ENCODE measurements around the gene TTC13.

TTC13 gene

GRCh38 chr1:230858236-230858820 lies 120.3 kb downstream of the TTC13 start:
- WGBS (ENCODE audit: insufficient coverage): no CpG with 5 or more reads among the region's 7 CpGs
- H3K27ac ChIP-seq (ENCODE audit: insufficient read depth in 1 of 2, low read depth in 1 of 2, low read length in 2 of 2, poor library complexity in 1 of 2, severe bottlenecking in 2 of 2): no peak overlapping the region
- H3K36me3 ChIP-seq (ENCODE audit: control insufficient read depth in 4 of 4, insufficient read depth in 4 of 4, low read length in 3 of 4): peaks cover 0 to 5% (median 0%) of the 10 kb centered on the region in 4 experiments
- POLR2A ChIA-PET: no interaction called here
- DNase-seq: no peak
- no peaks in the 10 kb centered on the region for H3K27me3 ChIP-seq (replicated peaks in 2 of 5; ENCODE audit: control insufficient read depth in 4 of 5, insufficient read depth in 5 of 5, low read length in 4 of 5)
- peaks cover 0 to 4% (median under 1%) of the 10 kb centered on the region in 4 experiments for H3K4me1 ChIP-seq (ENCODE audit: control extremely low read depth in 1 of 4, control insufficient read depth in 4 of 4, insufficient read depth in 4 of 4, low read length in 3 of 4)
- CTCF ChIA-PET: no interaction called here
- H3K9me3 ChIP-seq (ENCODE audit: control extremely low read depth in 1 of 5, control insufficient read depth in 4 of 5, insufficient read depth in 2 of 5, low read depth in 1 of 5, low read length in 4 of 5): peaks cover 0 to 2% (median 0%) of the 10 kb centered on the region in 5 experiments
- no peak overlapping the region for H3K4me3 ChIP-seq (ENCODE audit: control insufficient read depth in 1 of 7, extremely low read depth in 1 of 7, insufficient read depth in 4 of 7, low read depth in 2 of 7, low read length in 6 of 7)

GRCh38 chr1:230857822-230858221 lies 120.8 kb downstream of the TTC13 start:
- ChIA-PET CTCF (no interaction called here), POLR2A (no interaction called here)
- Histone ChIP-seq H3K27me3 (replicated peaks in 2 of 5; ENCODE audit: control insufficient read depth in 4 of 5, insufficient read depth in 5 of 5, low read length in 4 of 5) (no peaks in the 10 kb centered on the region), H3K36me3 (ENCODE audit: control insufficient read depth in 4 of 4, insufficient read depth in 4 of 4, low read length in 3 of 4) (peaks cover 0 to 5% (median 3%) of the 10 kb centered on the region in 4 experiments), H3K4me1 (ENCODE audit: control extremely low read depth in 1 of 4, control insufficient read depth in 4 of 4, insufficient read depth in 4 of 4, low read length in 3 of 4) (no peaks in the 10 kb centered on the region), H3K4me3 (ENCODE audit: control insufficient read depth in 1 of 7, extremely low read depth in 1 of 7, insufficient read depth in 4 of 7, low read depth in 2 of 7, low read length in 6 of 7) (no peak overlapping the region), H3K27ac (ENCODE audit: insufficient read depth in 1 of 2, low read depth in 1 of 2, low read length in 2 of 2, poor library complexity in 1 of 2, severe bottlenecking in 2 of 2) (no peak overlapping the region), H3K9me3 (ENCODE audit: control extremely low read depth in 1 of 5, control insufficient read depth in 4 of 5, insufficient read depth in 2 of 5, low read depth in 1 of 5, low read length in 4 of 5) (peaks cover 0 to 7% (median 2%) of the 10 kb centered on the region in 5 experiments)
- no peak for DNase-seq
- no CpG with 5 or more reads among the region's 1 CpG for WGBS (ENCODE audit: insufficient coverage)

- CTCF ChIA-PET: no interaction called here
- WGBS (ENCODE audit: insufficient coverage): 97% methylated on average over 11 of the region's 13 CpGs
These were observed 121.6 kb downstream of the TTC13 start for GRCh38 chr1:230857077-230857476.

More at GRCh38 chr1:230857077-230857476, 121.6 kb downstream of the TTC13 start:
- POLR2A ChIA-PET: no interaction called here
- no peak for DNase-seq
- no peaks in the 10 kb centered on the region for H3K27me3 ChIP-seq (replicated peaks in 2 of 5; ENCODE audit: control insufficient read depth in 4 of 5, insufficient read depth in 5 of 5, low read length in 4 of 5)
- no peak overlapping the region for H3K27ac ChIP-seq (ENCODE audit: insufficient read depth in 1 of 2, low read depth in 1 of 2, low read length in 2 of 2, poor library complexity in 1 of 2, severe bottlenecking in 2 of 2)
- H3K4me3 ChIP-seq (ENCODE audit: control insufficient read depth in 1 of 7, extremely low read depth in 1 of 7, insufficient read depth in 4 of 7, low read depth in 2 of 7, low read length in 6 of 7): no peak overlapping the region
- H3K4me1 ChIP-seq (ENCODE audit: control extremely low read depth in 1 of 4, control insufficient read depth in 4 of 4, insufficient read depth in 4 of 4, low read length in 3 of 4): no peaks in the 10 kb centered on the region
- H3K9me3 ChIP-seq (ENCODE audit: control extremely low read depth in 1 of 5, control insufficient read depth in 4 of 5, insufficient read depth in 2 of 5, low read depth in 1 of 5, low read length in 4 of 5): peaks cover 0 to 8% (median 2%) of the 10 kb centered on the region in 5 experiments
- peaks cover 0 to 7% (median 5%) of the 10 kb centered on the region in 4 experiments for H3K36me3 ChIP-seq (ENCODE audit: control insufficient read depth in 4 of 4, insufficient read depth in 4 of 4, low read length in 3 of 4)

Measured in common myeloid progenitor, CD34-positive (primary cell).